ENCODE data around the gene KCTD10. TPM values are rescaled to one million over a fixed set of nuclear protein-coding genes. Genes with fewer than 3 reads are reported as not detected.

Gene KCTD10
- total RNA-seq, 1 experiment from 2014 or later, result 71.3 TPM

DNA sequence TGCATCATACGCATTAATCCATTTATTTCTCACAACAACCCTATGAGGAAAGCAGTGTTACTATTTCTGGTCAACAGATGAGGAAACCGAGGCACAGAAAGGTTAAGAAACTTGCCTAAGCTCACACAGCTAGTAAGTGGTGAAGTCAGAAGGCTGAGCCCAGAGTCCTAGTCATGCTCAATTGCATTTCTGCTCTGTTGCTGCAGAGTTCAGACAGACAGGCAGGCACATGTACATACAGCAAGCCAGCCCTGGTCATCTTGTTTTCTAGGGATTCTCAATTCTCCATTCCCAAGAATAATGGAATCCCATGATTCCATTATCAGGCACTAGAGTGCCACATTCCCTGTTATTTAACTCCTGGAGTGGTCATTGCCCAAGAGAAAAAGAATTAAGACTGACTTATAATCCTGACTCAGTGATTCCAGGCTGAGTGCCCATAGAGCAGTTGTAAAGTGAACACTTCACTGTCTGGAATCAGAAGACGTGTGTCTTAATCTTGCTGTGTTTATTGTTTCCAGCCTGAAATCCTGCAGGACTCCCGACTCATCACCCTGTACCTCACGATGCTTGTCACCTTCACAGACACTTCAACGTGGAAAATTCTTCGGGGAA lies 11.1 kb upstream of the KCTD10 start:
- Histone ChIP-seq H3K56ac (ENCODE audit: insufficient read length, low read depth, low read length) (no peak overlapping the region), H3K23me2 (ENCODE audit: insufficient read length, low read depth, low read length, poor library complexity, severe bottlenecking) (no peaks in the 10 kb centered on the region), H2BK5ac (ENCODE audit: insufficient read length, low read length) (no peak overlapping the region), H2BK12ac (ENCODE audit: insufficient read length, low read depth, low read length) (no peak overlapping the region), H3K4ac (ENCODE audit: low read depth, low read length) (no peak overlapping the region), H3T11ph (ENCODE audit: low read length) (no peak overlapping the region), H3K9ac (ENCODE audit: extremely low read depth, insufficient read length, low read length) (no peak overlapping the region), H3K79me2 (ENCODE audit: insufficient read depth, low read length) (no peaks in the 10 kb centered on the region; the same call in 1 of the 2 replicates), H2BK20ac (ENCODE audit: low read depth, low read length, poor library complexity, severe bottlenecking) (no peak overlapping the region), H2AK5ac (ENCODE audit: insufficient read length, low read length) (no peak overlapping the region), H2AFZ (ENCODE audit: low read length) (no peak overlapping the region), H4K91ac (ENCODE audit: insufficient read length, low read depth, low read length) (no peak overlapping the region), H3K4me1 (ENCODE audit: insufficient read depth, low read length) (no peaks in the 10 kb centered on the region), H3K79me1 (ENCODE audit: insufficient read depth, low read depth, low read length, poor library complexity, severe bottlenecking) (no peaks in the 10 kb centered on the region), H4K5ac (ENCODE audit: insufficient read length, low read depth, low read length) (no peak overlapping the region), H3K23ac (ENCODE audit: insufficient read length, low read depth, low read length) (no peak overlapping the region), H4K8ac (replicated peaks; ENCODE audit: insufficient read length, low read depth, low read length) (no peak overlapping the region), H3K14ac (ENCODE audit: insufficient read depth, low read length) (no peak overlapping the region), H3K27me3 (ENCODE audit: insufficient read depth, low read length) (no peaks in the 10 kb centered on the region), H3K4me2 (ENCODE audit: insufficient read depth, insufficient read length, low read length) (no peak overlapping the region), H4K20me1 (ENCODE audit: control insufficient read depth, insufficient read depth, insufficient read length) (no peaks in the 10 kb centered on the region), H3K18ac (ENCODE audit: insufficient read length, low read depth, low read length) (no peak overlapping the region), H3K9me3 (ENCODE audit: control insufficient read depth, low read depth, low read length) (no peaks in the 10 kb centered on the region), H2BK15ac (ENCODE audit: low read depth, low read length) (no peak overlapping the region), H3K27ac (ENCODE audit: insufficient read length, low read depth, low read length) (no peak overlapping the region), H2BK120ac (ENCODE audit: low read depth, low read length, poor library complexity, severe bottlenecking) (no peak overlapping the region)
- no peaks in the 10 kb centered on the region for H3K27me3 Mint-ChIP-seq (ENCODE audit: low read depth)
- no peak overlapping the region for H3K4me3 Mint-ChIP-seq
- no CpG with 5 or more reads among the region's 7 CpGs for WGBS (ENCODE audit: extremely low coverage, insufficient read length, low lambda C conversion rate)
- no peak for TF ChIP-seq CTCF (conservative IDR thresholded peaks at IDR 0.05)
- no peaks in the 10 kb centered on the region for H3K9me3 Mint-ChIP-seq
- peaks cover 14 to 74% (median 66%) of the 10 kb centered on the region in 3 experiments; a peak in 6 of 7 replicates for H3K36me3 Mint-ChIP-seq (ENCODE audit: insufficient read depth in 1 of 3, low read depth in 3 of 3)
- no peak for DNase-seq
- no peaks in the 10 kb centered on the region for H3K4me1 Mint-ChIP-seq
- H3K27ac Mint-ChIP-seq, result no peak overlapping the region
